ENCODE data around the gene NINL.

DNA sequence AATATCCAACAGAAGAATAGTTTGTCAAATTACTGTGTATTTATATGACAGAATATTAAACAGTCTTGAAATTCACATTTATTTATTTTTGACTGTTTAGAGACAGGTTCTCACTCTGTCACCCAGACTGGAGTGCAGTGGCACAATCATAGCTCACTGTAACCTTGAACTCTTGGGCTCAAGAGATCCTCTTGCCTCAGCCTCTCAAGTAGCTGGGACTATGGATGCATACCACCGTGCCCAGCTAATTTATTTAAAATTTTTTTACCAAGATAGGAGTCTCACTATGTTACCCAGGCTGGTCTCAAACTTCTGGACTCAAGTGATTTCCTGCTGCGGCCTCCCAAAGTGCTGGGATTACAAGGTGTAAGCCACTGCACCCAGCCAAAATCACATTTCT lies 57.4 kb downstream of the NINL start:
- TF ChIP-seq CTCF (IDR thresholded peaks at IDR 0.05), result no peak
- no peak for TF ChIP-seq POLR2A (IDR thresholded peaks at IDR 0.05)
- no peak for TF ChIP-seq POLR2AphosphoS5 (IDR thresholded peaks at IDR 0.05)

Data from upper lobe of left lung (tissue), 4 donors.